Neural cell (in vitro differentiated cells): ENCODE measurements around the gene USP9X.

Experiments
- CTCF ChIP-seq: fragments of 450-650 bp; IDR thresholded peaks from 2 replicates; pipeline ENCODE4 v1.5.1; 2014; ENCODE audit warnings: antibody characterized with exemption, mild to moderate bottlenecking, moderate library complexity; ENCODE audit not compliant: poor library complexity, severe bottlenecking
- EP300 ChIP-seq: fragments of 450-650 bp; conservative IDR thresholded peaks from 2 replicates; pipeline ENCODE4 v1.6.1; 2014; ENCODE audit warnings: antibody characterized with exemption, mild to moderate bottlenecking, moderate library complexity; ENCODE audit not compliant: poor library complexity, severe bottlenecking
- EZH2 ChIP-seq: fragments of 200-600, 300-800 bp; shearing (Covaris generic), sonication (generic); IDR thresholded peaks from 2 replicates; pipeline ENCODE4 v1.6.1; 2014; ENCODE audit warnings: antibody characterized with exemption, low read length, borderline replicate concordance, mild to moderate bottlenecking; ENCODE audit not compliant: insufficient read depth, poor library complexity, severe bottlenecking
- MXI1 ChIP-seq: fragments of 450-650 bp; conservative IDR thresholded peaks from 2 replicates; pipeline ENCODE4 v1.6.1; 2014; ENCODE audit warnings: antibody characterized with exemption, mild to moderate bottlenecking; ENCODE audit not compliant: poor library complexity, severe bottlenecking
- POLR2AphosphoS5 ChIP-seq: IDR thresholded peaks from 2 replicates; pipeline ENCODE4 v1.6.1; 2012
- RAD21 ChIP-seq: fragments of 450-650 bp; conservative IDR thresholded peaks from 2 replicates; pipeline ENCODE4 v1.6.1; 2014; ENCODE audit warnings: antibody characterized with exemption, mild to moderate bottlenecking, moderate library complexity
- SMC3 ChIP-seq: fragments of 450-650 bp; conservative IDR thresholded peaks from 2 replicates; pipeline ENCODE4 v1.6.1; 2014; ENCODE audit warnings: antibody characterized with exemption, mild to moderate bottlenecking, moderate library complexity; ENCODE audit not compliant: poor library complexity
- TAF1 ChIP-seq: IDR thresholded peaks from 2 replicates; pipeline ENCODE4 v1.6.1; 2012; ENCODE audit warnings: low read depth
- TF ChIP-seq, protein P1 (sequence below): IDR thresholded peaks from 2 replicates; pipeline ENCODE4 v1.6.1; 2012; ENCODE audit warnings: borderline replicate concordance

- no peak for TF ChIP-seq CTCF
- no peak for TF ChIP-seq SMC3
- TF ChIP-seq EZH2 = no peak
- no peak for TF ChIP-seq MXI1
- no peak for TF ChIP-seq RAD21
- no peak for TF ChIP-seq POLR2AphosphoS5
- no peak for TF ChIP-seq EP300
- TF ChIP-seq, protein P1, sequence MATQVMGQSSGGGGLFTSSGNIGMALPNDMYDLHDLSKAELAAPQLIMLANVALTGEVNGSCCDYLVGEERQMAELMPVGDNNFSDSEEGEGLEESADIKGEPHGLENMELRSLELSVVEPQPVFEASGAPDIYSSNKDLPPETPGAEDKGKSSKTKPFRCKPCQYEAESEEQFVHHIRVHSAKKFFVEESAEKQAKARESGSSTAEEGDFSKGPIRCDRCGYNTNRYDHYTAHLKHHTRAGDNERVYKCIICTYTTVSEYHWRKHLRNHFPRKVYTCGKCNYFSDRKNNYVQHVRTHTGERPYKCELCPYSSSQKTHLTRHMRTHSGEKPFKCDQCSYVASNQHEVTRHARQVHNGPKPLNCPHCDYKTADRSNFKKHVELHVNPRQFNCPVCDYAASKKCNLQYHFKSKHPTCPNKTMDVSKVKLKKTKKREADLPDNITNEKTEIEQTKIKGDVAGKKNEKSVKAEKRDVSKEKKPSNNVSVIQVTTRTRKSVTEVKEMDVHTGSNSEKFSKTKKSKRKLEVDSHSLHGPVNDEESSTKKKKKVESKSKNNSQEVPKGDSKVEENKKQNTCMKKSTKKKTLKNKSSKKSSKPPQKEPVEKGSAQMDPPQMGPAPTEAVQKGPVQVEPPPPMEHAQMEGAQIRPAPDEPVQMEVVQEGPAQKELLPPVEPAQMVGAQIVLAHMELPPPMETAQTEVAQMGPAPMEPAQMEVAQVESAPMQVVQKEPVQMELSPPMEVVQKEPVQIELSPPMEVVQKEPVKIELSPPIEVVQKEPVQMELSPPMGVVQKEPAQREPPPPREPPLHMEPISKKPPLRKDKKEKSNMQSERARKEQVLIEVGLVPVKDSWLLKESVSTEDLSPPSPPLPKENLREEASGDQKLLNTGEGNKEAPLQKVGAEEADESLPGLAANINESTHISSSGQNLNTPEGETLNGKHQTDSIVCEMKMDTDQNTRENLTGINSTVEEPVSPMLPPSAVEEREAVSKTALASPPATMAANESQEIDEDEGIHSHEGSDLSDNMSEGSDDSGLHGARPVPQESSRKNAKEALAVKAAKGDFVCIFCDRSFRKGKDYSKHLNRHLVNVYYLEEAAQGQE = no peak
- TF ChIP-seq TAF1 = no peak
These were observed 37.2 kb upstream of the USP9X start for GRCh38 chrX:41047878-41048534.
